AG04450 (cell line): ENCODE measurements around the gene PDE10A. TPM values are rescaled to one million over a fixed set of nuclear protein-coding genes. Genes with fewer than 3 reads are reported as not detected.
"Not testable (repeated sequence)": the region's sequence is repeated elsewhere in the genome, so short reads cannot be mapped to it uniquely, and the experiment has no call there.

Source experiments
- CTCF ChIA-PET: fragments of 300-600, 350-600 bp; formaldehyde crosslinking; extraction: SDS; loops from one replicate; lab custom pipeline; 2022; ENCODE audit warnings: antibody characterized with exemption, inconsistent platforms; lab: Charles Lee
- POLR2A ChIA-PET: fragments of 350-600 bp; formaldehyde crosslinking; extraction: SDS; loops from one replicate; lab custom pipeline; 2021; ENCODE audit warnings: antibody characterized with exemption, inconsistent platforms; lab: Yijun Ruan, JAX
- DNase-seq: peaks from one replicate; pipeline ENCODE4 v3.0.0-alpha.2; 2011; ENCODE audit warnings: low read depth, low spot score
- H3K27ac ChIP-seq: one replicate; pipeline ENCODE4 v1.5.1; 2012; ENCODE audit warnings: low read depth, low read length, control low read depth
- H3K27me3 ChIP-seq: one replicate; pipeline ENCODE4 v1.6.0; 2012; ENCODE audit warnings: low read length; ENCODE audit not compliant: control insufficient read depth, insufficient read depth
- H3K4me3 ChIP-seq: 2 replicates; pipeline ENCODE4 v1.5.1; 2011; ENCODE audit warnings: mild to moderate bottlenecking, low read depth, low read length, control low read depth
- H3K9me3 ChIP-seq: 2 replicates; pipeline ENCODE4 v1.5.1; 2012; ENCODE audit warnings: low read length; ENCODE audit not compliant: control insufficient read depth, insufficient read depth
- polyA plus RNA-seq: library from polyadenylated mRNA; depleted of rRNA; stranded (reverse); fragments of >200 nt; gene quantifications from 2 replicates; pipeline ENCODE4 v1.2.3, GENCODE V29; 2011
- TF ChIP-seq, protein P1 (sequence below): IDR thresholded peaks from 2 replicates; pipeline ENCODE4 v1.5.1; 2011; ENCODE audit warnings: low read depth, low read length, control low read depth, inconsistent platforms

Gene PDE10A
- polyA plus RNA-seq, 1 experiment = 7.8 TPM

DNA sequence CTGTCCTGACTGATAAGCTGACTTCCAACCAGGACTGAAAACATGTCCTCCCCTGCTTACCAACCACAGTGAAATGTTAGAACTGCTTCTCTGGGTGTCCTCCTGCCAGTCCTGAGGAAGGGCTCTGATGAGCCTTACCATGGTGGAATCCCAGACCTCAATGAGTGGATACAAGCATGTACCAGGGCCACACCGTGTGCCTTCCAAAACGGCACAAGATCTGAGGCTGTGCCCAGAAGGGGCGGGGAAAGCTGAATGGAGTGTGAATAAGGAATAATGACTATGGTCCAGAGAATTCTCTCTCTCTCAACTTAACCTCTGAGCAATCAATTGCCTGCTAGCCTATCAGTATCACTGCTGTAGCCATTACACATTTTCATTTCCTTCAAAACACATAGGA lies 51.7 kb downstream of the PDE10A start:
- TF ChIP-seq, protein P1, sequence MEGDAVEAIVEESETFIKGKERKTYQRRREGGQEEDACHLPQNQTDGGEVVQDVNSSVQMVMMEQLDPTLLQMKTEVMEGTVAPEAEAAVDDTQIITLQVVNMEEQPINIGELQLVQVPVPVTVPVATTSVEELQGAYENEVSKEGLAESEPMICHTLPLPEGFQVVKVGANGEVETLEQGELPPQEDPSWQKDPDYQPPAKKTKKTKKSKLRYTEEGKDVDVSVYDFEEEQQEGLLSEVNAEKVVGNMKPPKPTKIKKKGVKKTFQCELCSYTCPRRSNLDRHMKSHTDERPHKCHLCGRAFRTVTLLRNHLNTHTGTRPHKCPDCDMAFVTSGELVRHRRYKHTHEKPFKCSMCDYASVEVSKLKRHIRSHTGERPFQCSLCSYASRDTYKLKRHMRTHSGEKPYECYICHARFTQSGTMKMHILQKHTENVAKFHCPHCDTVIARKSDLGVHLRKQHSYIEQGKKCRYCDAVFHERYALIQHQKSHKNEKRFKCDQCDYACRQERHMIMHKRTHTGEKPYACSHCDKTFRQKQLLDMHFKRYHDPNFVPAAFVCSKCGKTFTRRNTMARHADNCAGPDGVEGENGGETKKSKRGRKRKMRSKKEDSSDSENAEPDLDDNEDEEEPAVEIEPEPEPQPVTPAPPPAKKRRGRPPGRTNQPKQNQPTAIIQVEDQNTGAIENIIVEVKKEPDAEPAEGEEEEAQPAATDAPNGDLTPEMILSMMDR = no peak
- H3K27me3 ChIP-seq = no peaks in the 10 kb centered on the region
- ChIA-PET CTCF (no interaction called here), POLR2A (no interaction called here)
- H3K9me3 ChIP-seq = peaks cover 4% of the 10 kb centered on the region; the same call in 1 of the 2 replicates
- H3K27ac ChIP-seq = no peak overlapping the region
- no peak for DNase-seq
- no peak overlapping the region for H3K4me3 ChIP-seq

GRCh38 chr6:165608577-165608976 lies 54.5 kb downstream of the PDE10A start:
- H3K27me3 ChIP-seq, H3K27ac ChIP-seq, POLR2A ChIA-PET, H3K9me3 ChIP-seq, CTCF ChIA-PET, H3K4me3 ChIP-seq, DNase-seq: not testable (repeated sequence)

DNA sequence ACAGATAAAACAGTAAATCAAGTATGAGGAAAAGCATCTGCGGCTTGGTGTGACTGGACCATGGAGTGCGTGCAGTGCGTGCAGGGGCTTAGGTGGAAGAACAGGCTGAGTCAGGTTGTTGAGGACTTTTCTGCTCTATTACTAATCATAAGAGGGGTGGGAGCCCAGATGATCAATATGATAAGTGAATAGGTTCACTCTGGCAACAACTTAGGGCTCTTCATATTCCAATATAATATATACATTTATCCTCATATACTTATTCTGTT lies 56.4 kb downstream of the PDE10A start:
- ChIA-PET CTCF (no interaction called here), POLR2A (no interaction called here)
- H3K4me3 ChIP-seq = no peak overlapping the region
- TF ChIP-seq, protein P1 = no peak
- H3K27me3 ChIP-seq = no peaks in the 10 kb centered on the region
- H3K27ac ChIP-seq = no peak overlapping the region
- H3K9me3 ChIP-seq = peaks cover 11% of the 10 kb centered on the region; the same call in 1 of the 2 replicates
- no peak for DNase-seq

- ChIA-PET CTCF (no interaction called here), POLR2A (no interaction called here)
- TF ChIP-seq, protein P1 = no peak
- Histone ChIP-seq H3K27ac (no peak overlapping the region), H3K27me3 (no peaks in the 10 kb centered on the region), H3K4me3 (no peak overlapping the region), H3K9me3 (peaks cover 11% of the 10 kb centered on the region; the same call in 1 of the 2 replicates)
- DNase-seq = no peak
Measured at GRCh38 chr6:165605901-165606739, 56.9 kb downstream of the PDE10A start.

DNA sequence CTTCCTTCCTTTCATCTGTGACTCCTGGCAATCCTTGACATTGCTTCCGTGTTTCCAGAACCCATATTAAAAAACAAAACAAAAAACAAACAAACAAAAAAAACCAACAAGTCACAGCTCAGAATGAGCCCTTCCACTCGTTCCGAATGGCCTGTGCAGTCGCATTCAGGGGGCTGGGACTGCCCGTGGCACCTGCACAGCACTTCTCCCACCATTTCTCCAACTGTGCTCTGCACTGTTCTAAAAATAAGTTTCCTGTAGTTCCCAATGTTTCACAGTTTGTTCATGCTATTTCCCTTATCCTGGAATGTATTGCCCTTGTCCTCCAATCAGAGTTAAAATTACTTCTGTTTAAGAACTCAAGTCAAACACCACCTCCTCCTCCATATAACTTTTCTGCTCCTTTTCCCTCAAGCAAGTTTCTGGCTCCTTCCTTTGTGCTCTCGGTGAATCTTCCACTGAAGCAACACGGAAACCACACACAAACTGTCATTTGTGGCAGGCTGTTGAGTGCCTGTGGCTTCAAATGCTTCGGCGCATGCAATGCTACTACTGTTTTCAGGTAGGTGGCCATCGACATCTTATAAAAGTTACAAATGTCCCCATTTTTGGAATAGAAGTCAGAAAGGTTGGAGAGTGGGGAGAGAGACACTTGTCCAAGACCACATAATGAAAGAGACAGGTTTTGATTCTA lies 57.7 kb downstream of the PDE10A start:
- ChIA-PET POLR2A (no interaction called here), CTCF (interaction anchor here (0.7 kb wide), 1 partner anchor 500 kb away, joined by 3 read pairs; no protein-coding TSS in a partner anchor)
- no peaks in the 10 kb centered on the region for H3K27me3 ChIP-seq

More for the DNA sequence above, 57.7 kb downstream of the PDE10A start:
- TF ChIP-seq, protein P1 = no peak
- DNase-seq = no peak
- Histone ChIP-seq H3K4me3 (no peak overlapping the region), H3K27ac (no peak overlapping the region), H3K9me3 (peaks cover 11% of the 10 kb centered on the region; the same call in 1 of the 2 replicates)
